Raji (cell line): Measurements from ENCODE around the gene P2RY2.

Experiments
- POLR2A ChIP-seq: IDR thresholded peaks from 2 replicates; pipeline ENCODE4 v1.6.1; 2011; ENCODE audit warnings: low read depth, low read length, control low read depth; ENCODE audit not compliant: insufficient read depth

P2RY2 gene

GRCh38 chr11:73239571-73240189 lies 21.6 kb downstream of the P2RY2 start:
- no peak for TF ChIP-seq POLR2A

- no peak for TF ChIP-seq POLR2A
These were observed 22.2 kb downstream of the P2RY2 start for GRCh38 chr11:73240190-73240781.

GRCh38 chr11:73241300-73241699 lies 23.2 kb downstream of the P2RY2 start:
- no peak for TF ChIP-seq POLR2A

DNA sequence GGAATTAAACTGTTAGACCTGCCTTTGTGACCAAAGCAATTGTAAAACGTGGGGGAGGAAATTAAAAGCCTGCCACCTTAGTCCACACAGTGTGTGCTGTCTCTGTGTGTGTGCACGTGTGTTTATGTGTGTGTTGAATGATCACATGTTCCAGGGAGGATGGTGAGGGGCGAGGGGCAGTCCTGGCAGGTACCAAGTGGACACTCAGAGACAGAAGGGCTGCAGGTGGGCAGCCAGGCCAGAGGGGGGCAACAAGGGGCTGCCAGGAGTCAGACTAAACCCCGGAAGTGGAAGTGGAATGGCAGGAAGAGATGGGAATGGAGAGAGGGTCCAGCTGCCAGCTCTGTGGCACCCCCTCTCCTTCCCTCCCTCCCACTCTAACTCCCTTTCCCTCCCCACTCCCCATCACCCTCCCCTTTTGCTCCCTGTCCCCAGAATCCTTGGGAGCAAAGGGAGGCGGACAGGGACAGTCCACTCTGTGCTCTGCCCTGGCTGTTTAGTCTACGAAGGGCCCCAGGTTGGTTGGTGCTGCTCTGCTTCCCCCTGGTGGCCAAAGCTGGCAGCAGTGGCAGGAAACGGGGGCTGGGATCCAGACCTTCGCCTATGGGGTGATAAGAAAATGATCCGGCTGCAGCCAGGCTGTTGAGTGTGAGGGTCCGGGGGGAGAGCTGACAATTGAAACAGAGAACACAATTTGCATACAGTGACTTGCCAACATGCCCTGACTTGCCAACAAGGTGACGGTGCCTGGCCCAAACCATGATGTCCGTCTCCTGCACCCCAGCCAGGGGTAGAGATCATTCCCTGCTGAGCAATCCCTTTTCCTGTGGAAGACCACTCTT lies 24.4 kb downstream of the P2RY2 start:
- 0 out of 2 replicates have a peak, but pooled peaks have one; percentile 30 for TF ChIP-seq POLR2A

DNA sequence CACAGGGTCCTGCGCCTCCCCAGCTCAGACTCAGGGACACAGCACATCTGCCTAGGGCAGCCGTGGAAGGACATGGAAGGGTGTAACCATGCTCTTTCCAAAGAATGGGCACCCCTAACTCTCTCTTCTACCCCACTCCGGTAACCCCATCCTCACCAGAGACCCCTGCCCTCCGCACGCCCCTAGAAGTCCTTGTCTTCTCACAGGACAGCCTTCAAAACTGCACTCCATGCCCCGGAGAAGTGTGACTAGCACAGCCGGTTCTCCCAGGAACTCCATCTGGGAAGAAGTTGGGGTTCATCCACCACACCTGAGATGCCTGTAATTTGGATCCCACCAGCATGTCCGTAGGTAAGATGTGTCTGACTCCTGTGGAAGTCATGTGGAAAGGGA lies 25.0 kb downstream of the P2RY2 start:
- no peak for TF ChIP-seq POLR2A

DNA sequence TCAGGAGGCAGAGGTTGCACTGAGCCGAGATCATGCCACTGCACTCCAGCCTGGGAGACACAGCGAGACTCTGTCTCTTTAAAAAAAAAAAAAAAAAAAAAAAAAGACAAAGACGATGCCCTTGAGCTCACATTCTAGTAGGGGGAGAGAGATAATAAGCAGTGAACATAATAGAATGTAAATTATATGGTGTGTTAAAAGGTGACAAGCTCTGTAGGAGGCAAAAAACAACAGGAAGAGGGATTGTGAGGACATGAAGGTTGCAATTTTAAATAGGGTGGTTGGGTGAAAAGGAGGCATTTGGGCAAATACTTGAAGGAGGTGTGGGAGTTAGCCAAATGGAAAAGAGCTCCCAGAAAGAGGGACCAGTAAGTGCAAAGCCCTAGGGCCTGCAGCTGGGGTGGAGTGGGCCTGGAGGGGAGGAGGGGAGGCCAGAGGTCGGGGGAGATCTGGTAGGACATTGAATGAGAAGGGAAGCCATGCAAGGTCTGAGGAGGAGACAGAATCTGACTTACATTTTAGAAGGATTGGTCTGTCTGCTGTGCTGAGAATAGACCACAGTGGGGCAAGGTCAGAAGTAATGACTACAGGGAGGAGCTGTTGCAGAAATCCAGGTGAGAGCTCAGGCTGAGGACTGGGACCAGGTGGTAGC lies 26.6 kb downstream of the P2RY2 start:
- TF ChIP-seq POLR2A, result no peak

DNA sequence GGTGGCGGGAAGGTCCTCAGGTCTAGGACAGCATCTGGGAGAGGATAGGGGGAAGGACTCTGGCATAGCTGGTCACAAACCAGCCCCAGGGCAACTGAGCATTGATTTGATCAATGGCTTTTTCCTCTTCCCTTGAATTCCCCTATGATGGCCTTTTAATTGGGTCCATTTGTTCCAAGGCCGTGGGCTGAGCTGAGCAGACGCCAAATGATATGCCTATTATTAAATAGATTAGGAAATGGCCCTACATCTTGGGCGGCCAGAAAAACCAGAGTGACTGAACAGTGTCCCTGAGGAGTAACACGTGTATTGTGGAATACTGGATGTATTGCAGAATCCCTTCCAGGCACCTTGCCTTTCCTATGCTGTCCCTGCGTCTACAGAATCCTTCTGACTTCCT lies 27.4 kb downstream of the P2RY2 start:
- TF ChIP-seq POLR2A, result no peak

DNA sequence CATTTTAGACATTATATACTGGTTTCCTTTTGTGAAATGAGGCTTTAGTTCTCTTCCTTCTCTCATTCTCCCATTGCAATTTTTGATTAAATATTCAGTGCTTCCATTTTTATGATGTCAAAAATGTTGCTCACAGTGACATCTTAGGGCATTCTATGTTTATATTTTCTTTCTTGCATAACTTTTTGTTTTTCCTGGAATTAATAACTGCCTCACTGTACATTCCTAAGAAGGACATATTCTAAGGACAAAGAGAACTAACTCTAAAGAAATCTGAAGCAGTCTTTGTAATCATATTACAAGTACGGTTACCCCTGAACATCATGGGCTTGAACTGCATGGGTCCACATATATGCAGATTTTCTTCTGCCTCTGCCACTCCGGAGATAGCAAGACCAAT lies 28.2 kb downstream of the P2RY2 start:
- no peak for TF ChIP-seq POLR2A

- no peak for TF ChIP-seq POLR2A
These were observed 30.6 kb downstream of the P2RY2 start for GRCh38 chr11:73248526-73249185.

- no peak for TF ChIP-seq POLR2A
These were observed 31.2 kb downstream of the P2RY2 start for GRCh38 chr11:73249304-73249703.

DNA sequence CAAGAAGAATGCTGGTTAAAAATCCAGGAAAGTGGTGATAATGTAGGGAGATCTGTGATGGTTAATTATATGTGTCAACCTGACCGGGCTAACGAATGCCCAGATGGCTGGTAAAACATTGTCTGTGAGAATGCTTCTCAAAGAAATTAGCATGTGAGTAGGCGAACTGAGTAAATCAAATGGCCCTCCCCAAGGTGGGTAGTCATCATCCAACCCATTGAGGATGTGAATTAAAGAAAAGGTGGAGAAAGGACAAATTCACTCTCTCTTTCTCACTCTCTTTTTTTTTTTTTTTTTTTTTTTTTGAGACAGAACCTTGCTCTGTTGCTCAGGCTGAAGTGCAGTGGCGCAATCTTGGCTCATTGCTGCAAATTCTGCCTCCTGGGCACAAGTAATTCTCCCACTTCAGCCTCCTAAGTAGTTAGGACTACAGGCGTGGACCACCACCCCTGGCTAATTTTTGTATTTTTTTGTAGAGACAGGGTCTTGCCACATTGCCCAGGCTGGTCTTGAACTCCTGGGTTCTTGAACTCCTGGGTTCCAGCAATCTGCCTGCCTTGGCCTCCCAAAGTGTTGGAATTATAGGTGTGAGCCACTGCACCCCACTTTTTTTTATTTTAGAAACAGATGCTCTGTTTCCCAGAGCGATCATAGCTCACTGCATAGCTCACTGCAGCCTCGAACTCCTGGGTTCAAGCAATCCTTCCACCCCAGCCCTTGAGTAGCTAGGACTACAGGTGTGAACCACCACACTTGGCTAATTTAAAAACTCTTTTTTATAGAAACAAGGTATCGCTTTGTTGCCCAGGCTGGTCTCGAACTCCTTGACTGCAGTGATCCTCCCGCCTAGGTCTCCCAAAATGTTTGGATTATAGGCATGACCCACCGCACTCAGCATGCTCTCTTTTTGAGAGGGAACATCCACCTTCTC lies 32.0 kb downstream of the P2RY2 start:
- TF ChIP-seq POLR2A, result no peak

GRCh38 chr11:73252577-73253191 lies 34.6 kb downstream of the P2RY2 start:
- TF ChIP-seq POLR2A, result no peak

DNA sequence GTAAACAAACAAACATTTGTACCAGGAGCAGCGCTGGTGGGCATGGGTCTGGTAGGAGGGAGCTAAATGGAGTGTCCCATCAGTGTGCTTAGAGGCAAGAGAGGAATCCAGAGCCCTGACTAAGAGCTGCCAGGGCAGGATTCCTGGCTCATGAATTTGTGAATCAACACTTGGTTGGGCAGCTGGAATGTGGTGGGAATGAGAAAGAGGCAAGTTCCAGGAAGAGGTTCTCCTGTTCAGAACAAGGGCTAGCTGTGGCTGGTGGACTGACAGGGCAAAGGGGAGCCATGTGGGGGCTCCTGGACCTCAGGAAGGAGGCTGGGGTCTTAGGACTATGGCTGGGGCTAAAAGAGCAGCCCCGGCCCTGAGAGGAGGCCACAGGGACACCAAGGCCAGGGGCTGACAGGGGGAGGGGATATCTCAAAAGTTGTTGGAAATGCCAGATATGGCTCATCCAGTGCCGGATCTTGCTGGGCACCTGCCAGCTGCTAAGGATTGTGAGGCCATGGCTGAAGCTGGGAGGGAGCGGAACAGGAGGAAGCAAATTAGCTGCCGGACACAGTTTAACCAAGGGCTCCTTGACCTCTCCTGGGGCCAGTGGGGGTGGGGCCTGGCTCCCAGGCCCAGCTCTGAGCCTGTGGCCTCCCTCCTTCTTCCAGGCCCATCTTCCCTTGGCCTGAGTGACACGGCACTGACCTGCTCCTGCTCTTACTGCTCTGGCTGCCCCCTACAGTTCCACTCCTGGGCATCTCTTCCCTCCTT lies 39.4 kb downstream of the P2RY2 start:
- TF ChIP-seq POLR2A, result no peak
